Activated CD4-positive, alpha-beta memory T cell treated with anti-CD3 and anti-CD28 coated beads, Interleukin-2, amount 10 ng/mL, durations not matched to agents 7 days and 5 days (primary cell): ENCODE results near the gene ZDHHC3. TPM values are rescaled to one million over a fixed set of nuclear protein-coding genes. Genes with fewer than 3 reads are reported as not detected.

Experiments
- CTCF ChIA-PET: fragments of 350-600 bp; sonication (Branson Sonifier 250); formaldehyde crosslinking; loops from one replicate; lab custom pipeline; 2021; ENCODE audit warnings: antibody characterized with exemption, inconsistent platforms; lab: Charles Lee
- POLR2A ChIA-PET: fragments of 350-600 bp; sonication (Branson Sonifier 250); formaldehyde crosslinking; loops from one replicate; lab custom pipeline; 2021; ENCODE audit warnings: antibody characterized with exemption; lab: Charles Lee
- DNase-seq: peaks from one replicate; pipeline ENCODE4 v3.0.0-alpha.2; 2020
- H3K27ac Mint-ChIP-seq: one replicate; pipeline ENCODE4 v1.8.0; 2021; ENCODE audit warnings: mild to moderate bottlenecking, mixed read lengths
- H3K27me3 Mint-ChIP-seq: one replicate; pipeline ENCODE4 v1.8.0; 2021; ENCODE audit warnings: mixed read lengths
- H3K36me3 Mint-ChIP-seq: one replicate; pipeline ENCODE4 v1.8.0; 2021; ENCODE audit warnings: low read depth, mixed read lengths
- H3K4me1 Mint-ChIP-seq: one replicate; pipeline ENCODE4 v1.8.0; 2021; ENCODE audit warnings: mixed read lengths
- H3K4me3 Mint-ChIP-seq: one replicate; pipeline ENCODE4 v1.8.0; 2021; ENCODE audit warnings: mild to moderate bottlenecking, mixed read lengths
- H3K9me3 Mint-ChIP-seq: one replicate; pipeline ENCODE4 v1.8.0; 2021; ENCODE audit warnings: mixed read lengths
- total RNA-seq, 2 experiments: library from RNA; stranded (reverse); gene quantifications; one replicate each; pipeline ENCODE4 v1.2.3, GENCODE V29; 2021

The ZDHHC3 gene
- total RNA-seq, 2 experiments from 2014 or later = 46.6 to 51.6 TPM

- ChIA-PET CTCF (interaction anchor here (1.1 to 1.4 kb wide), 3 partner anchors 21 to 200 kb away, joined by 3 to 5 read pairs (median 3); no protein-coding TSS in a partner anchor), POLR2A (no interaction called here)
- Mint-ChIP-seq H3K27me3 (no peaks in the 10 kb centered on the region), H3K36me3 (peaks cover 64% of the 10 kb centered on the region), H3K27ac (no peak overlapping the region), H3K9me3 (peaks cover 6% of the 10 kb centered on the region), H3K4me1 (peaks cover 62% of the 10 kb centered on the region), H3K4me3 (no peak overlapping the region)
- DNase-seq = no peak
These were observed 32.1 kb upstream of the ZDHHC3 start for GRCh38 chr3:45008117-45008516.

DNA sequence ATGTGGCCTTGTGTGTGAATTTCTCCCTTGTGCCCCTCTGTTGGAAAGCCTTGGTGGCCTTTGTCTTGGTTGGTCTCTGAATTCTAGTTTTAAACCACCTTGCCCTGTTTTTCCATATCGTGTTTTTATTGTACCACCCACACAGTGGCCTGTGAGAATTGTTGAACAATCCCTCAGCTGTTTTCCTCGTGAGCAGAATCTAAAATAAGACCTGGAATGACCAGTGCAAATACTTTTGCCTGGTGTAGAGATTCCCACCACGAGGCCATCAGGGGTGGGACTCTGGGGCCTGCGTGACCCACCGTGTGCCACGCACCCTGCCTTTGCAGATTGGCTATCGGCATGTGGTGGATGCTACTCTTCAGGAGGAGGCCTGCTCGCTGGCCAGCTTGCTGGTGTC lies 31.1 kb upstream of the ZDHHC3 start:
- H3K36me3 Mint-ChIP-seq = peaks cover 60% of the 10 kb centered on the region

GRCh38 chr3:45003859-45004258 lies 27.9 kb upstream of the ZDHHC3 start:
- Mint-ChIP-seq H3K4me1 (peaks cover 39% of the 10 kb centered on the region), H3K4me3 (no peak overlapping the region), H3K36me3 (peaks cover 67% of the 10 kb centered on the region), H3K27me3 (no peaks in the 10 kb centered on the region), H3K9me3 (peaks cover 6% of the 10 kb centered on the region), H3K27ac (no peak overlapping the region)
- DNase-seq = no peak
- ChIA-PET POLR2A (interaction anchor here (0.6 to 1.5 kb wide), 3 partner anchors 8 to 305 kb away, joined by 3 to 5 read pairs (median 4); no protein-coding TSS in a partner anchor), CTCF (interaction anchor here (0.7 to 2.7 kb wide), 2 partner anchors 11 to 505 kb away, joined by 3 to 16 read pairs; no protein-coding TSS in a partner anchor)

More for the DNA sequence above, 31.1 kb upstream of the ZDHHC3 start:
- Mint-ChIP-seq H3K27ac (peak overlapping the region; percentile 28), H3K9me3 (peaks cover 6% of the 10 kb centered on the region), H3K27me3 (no peaks in the 10 kb centered on the region), H3K4me1 (peaks cover 53% of the 10 kb centered on the region), H3K4me3 (no peak overlapping the region)
- ChIA-PET POLR2A (no interaction called here), CTCF (no interaction called here)
- DNase-seq = no peak

DNA sequence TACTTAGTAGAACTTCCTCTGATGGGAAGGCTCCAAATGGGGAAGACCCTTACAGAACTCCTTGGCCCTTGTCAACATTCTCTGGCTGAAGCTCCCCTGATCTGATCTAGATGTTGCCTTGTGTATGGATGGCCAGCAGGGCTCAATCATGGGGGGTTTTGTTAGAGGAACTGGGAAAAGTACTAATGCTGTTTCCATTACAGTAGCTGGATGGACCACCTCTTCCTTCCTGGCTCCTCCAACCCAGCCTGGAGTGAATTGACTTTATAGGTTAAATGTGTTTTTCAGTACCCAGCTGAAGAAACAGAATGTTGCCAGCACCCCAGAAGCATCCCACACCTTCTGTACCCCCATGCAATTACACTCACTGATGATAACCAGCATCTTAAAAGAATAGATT lies 27.4 kb upstream of the ZDHHC3 start:
- ChIA-PET POLR2A (interaction anchor here (1.0 to 1.5 kb wide), 2 partner anchors 9 to 25 kb away, joined by 4 to 5 read pairs; no protein-coding TSS in a partner anchor), CTCF (interaction anchor here (2.7 kb wide), 1 partner anchor 10 kb away, joined by 16 read pairs; no protein-coding TSS in a partner anchor)
- H3K9me3 Mint-ChIP-seq = peaks cover 6% of the 10 kb centered on the region
- no peak for DNase-seq
- no peak overlapping the region for H3K4me3 Mint-ChIP-seq
- peaks cover 67% of the 10 kb centered on the region for H3K36me3 Mint-ChIP-seq
- peaks cover 39% of the 10 kb centered on the region for H3K4me1 Mint-ChIP-seq
- no peak overlapping the region for H3K27ac Mint-ChIP-seq
- H3K27me3 Mint-ChIP-seq = no peaks in the 10 kb centered on the region

- H3K9me3 Mint-ChIP-seq = peaks cover 6% of the 10 kb centered on the region
- H3K4me1 Mint-ChIP-seq = peaks cover 34% of the 10 kb centered on the region
- POLR2A ChIA-PET = interaction anchor here (1.2 to 1.5 kb wide), 2 partner anchors 9 to 25 kb away, joined by 4 to 5 read pairs; no protein-coding TSS in a partner anchor
- no peak overlapping the region for H3K4me3 Mint-ChIP-seq
- no peak for DNase-seq
- H3K27me3 Mint-ChIP-seq = no peaks in the 10 kb centered on the region
- peaks cover 66% of the 10 kb centered on the region for H3K36me3 Mint-ChIP-seq
- H3K27ac Mint-ChIP-seq = peak overlapping the region; percentile 3
- CTCF ChIA-PET = interaction anchor here (2.7 kb wide), 1 partner anchor 10 kb away, joined by 16 read pairs; no protein-coding TSS in a partner anchor
These were observed 26.7 kb upstream of the ZDHHC3 start for GRCh38 chr3:45002720-45003119.

GRCh38 chr3:45002139-45002660 lies 26.2 kb upstream of the ZDHHC3 start:
- no peak overlapping the region for H3K4me3 Mint-ChIP-seq
- H3K4me1 Mint-ChIP-seq = peaks cover 32% of the 10 kb centered on the region
- ChIA-PET POLR2A (interaction anchor here (1.2 kb wide), 1 partner anchor 9 kb away, joined by 4 read pairs; no protein-coding TSS in a partner anchor), CTCF (interaction anchor here (1.7 to 2.7 kb wide), 2 partner anchors 9 to 10 kb away, joined by 9 to 16 read pairs; no protein-coding TSS in a partner anchor)
- H3K27ac Mint-ChIP-seq = peak overlapping the region; percentile 3
- peaks cover 69% of the 10 kb centered on the region for H3K36me3 Mint-ChIP-seq
- DNase-seq = no peak
- H3K9me3 Mint-ChIP-seq = peaks cover 6% of the 10 kb centered on the region
- H3K27me3 Mint-ChIP-seq = no peaks in the 10 kb centered on the region

DNA sequence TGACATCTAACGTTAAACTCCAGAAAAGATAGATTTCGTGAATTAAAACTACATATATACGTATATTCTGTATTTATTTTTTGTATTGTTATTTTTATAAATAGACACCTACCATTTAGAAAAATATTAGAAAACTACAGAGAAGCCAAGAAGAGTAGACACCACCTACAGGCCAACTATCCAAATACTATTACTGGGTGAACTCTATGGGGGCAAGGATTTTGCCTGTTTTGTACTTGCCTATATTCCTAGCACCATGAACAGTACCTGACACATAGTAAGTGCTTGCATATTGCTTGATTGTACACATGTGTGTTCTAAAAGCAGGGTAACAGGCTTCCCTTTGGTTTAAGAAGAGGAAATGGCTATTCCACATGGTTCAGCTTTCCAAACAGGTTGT lies 25.8 kb upstream of the ZDHHC3 start:
- Mint-ChIP-seq H3K9me3 (peaks cover 6% of the 10 kb centered on the region), H3K27me3 (no peaks in the 10 kb centered on the region), H3K4me3 (no peak overlapping the region), H3K36me3 (peaks cover 68% of the 10 kb centered on the region), H3K27ac (no peak overlapping the region), H3K4me1 (peaks cover 28% of the 10 kb centered on the region)
- ChIA-PET CTCF (interaction anchor here (1.1 to 1.7 kb wide), 4 partner anchors 9 to 116 kb away, joined by 4 to 9 read pairs (median 6); no protein-coding TSS in a partner anchor), POLR2A (interaction anchor here (0.7 kb wide), 1 partner anchor 562 kb away, joined by 3 read pairs; no protein-coding TSS in a partner anchor)
- no peak for DNase-seq

DNA sequence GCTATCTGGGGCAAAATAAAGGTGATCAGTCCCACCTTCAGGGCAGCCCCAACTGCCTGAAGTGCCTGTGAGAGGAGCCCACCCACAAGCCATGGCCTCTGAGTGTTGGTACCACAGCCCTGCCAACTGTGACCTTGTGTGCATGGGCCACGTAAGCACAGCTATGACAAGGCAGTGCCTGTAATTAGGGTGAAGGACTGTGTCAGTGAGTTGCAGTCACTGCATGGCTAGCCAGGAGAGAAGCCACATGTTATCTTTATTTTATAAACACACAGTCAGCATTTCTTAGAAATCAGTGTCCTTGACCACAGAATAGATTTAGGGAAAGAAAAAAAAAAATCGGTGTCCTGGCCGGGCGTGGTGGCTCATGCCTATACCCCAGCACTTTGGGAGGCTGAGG lies 24.8 kb upstream of the ZDHHC3 start:
- H3K36me3 Mint-ChIP-seq = peaks cover 70% of the 10 kb centered on the region
- CTCF ChIA-PET = interaction anchor here (1.1 to 1.7 kb wide), 4 partner anchors 9 to 117 kb away, joined by 4 to 9 read pairs (median 6); no protein-coding TSS in a partner anchor
- H3K9me3 Mint-ChIP-seq = peaks cover 6% of the 10 kb centered on the region
- H3K4me3 Mint-ChIP-seq = no peak overlapping the region
- no peak for DNase-seq
- H3K27ac Mint-ChIP-seq = no peak overlapping the region
- POLR2A ChIA-PET = interaction anchor here (0.5 to 0.9 kb wide), 3 partner anchors 12 to 561 kb away, joined by 3 read pairs; no protein-coding TSS in a partner anchor
- peaks cover 31% of the 10 kb centered on the region for H3K4me1 Mint-ChIP-seq
- H3K27me3 Mint-ChIP-seq = no peaks in the 10 kb centered on the region

GRCh38 chr3:44999782-45000181 lies 23.8 kb upstream of the ZDHHC3 start:
- ChIA-PET POLR2A (interaction anchor here (0.9 kb wide), 1 partner anchor 13 kb away, joined by 3 read pairs; no protein-coding TSS in a partner anchor), CTCF (interaction anchor here (1.3 kb wide), 1 partner anchor 85 kb away, joined by 3 read pairs; no protein-coding TSS in a partner anchor)
- Mint-ChIP-seq H3K27me3 (no peaks in the 10 kb centered on the region), H3K36me3 (peaks cover 64% of the 10 kb centered on the region), H3K4me3 (no peak overlapping the region), H3K4me1 (peaks cover 24% of the 10 kb centered on the region), H3K27ac (no peak overlapping the region), H3K9me3 (peaks cover 2% of the 10 kb centered on the region)
- DNase-seq = no peak

DNA sequence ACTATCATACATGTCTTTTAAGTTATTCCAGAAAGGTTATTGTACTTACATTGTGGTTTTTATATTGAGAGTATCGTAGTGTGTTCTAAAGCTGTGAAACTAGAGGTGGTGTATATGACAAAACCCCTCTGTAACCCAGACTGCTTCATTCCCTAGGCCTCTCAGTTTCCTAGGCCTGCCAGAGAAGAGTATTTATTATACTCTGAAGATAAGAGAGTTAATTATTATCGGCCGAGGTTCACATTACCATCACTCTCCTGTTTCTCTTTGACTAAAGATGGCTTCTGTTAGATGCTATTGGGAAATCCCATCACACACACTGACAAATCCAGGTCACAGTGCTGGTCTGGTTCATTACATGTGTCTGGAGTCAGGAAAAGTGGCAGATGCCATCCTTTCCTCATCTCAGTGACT lies 20.6 kb upstream of the ZDHHC3 start:
- ChIA-PET CTCF (interaction anchor here (1.1 to 1.3 kb wide), 2 partner anchors 9 to 41 kb away, joined by 3 read pairs; no protein-coding TSS in a partner anchor), POLR2A (interaction anchor here (2.3 kb wide), 1 partner anchor 9 kb away, joined by 7 read pairs; no protein-coding TSS in a partner anchor)
- DNase-seq = no peak
- Mint-ChIP-seq H3K27me3 (no peaks in the 10 kb centered on the region), H3K4me1 (peaks cover 28% of the 10 kb centered on the region), H3K4me3 (no peak overlapping the region), H3K9me3 (no peaks in the 10 kb centered on the region), H3K27ac (no peak overlapping the region), H3K36me3 (peaks cover 62% of the 10 kb centered on the region)

GRCh38 chr3:44995142-44995770 lies 19.3 kb upstream of the ZDHHC3 start:
- no peak overlapping the region for H3K4me3 Mint-ChIP-seq
- no peak overlapping the region for H3K27ac Mint-ChIP-seq
- H3K36me3 Mint-ChIP-seq = peaks cover 63% of the 10 kb centered on the region
- peaks cover 25% of the 10 kb centered on the region for H3K4me1 Mint-ChIP-seq
- ChIA-PET POLR2A (interaction anchor here (2.3 kb wide), 1 partner anchor 10 kb away, joined by 7 read pairs; no protein-coding TSS in a partner anchor), CTCF (interaction anchor here (0.6 to 1.3 kb wide), 2 partner anchors 42 to 71 kb away, joined by 3 read pairs; no protein-coding TSS in a partner anchor)
- no peaks in the 10 kb centered on the region for H3K9me3 Mint-ChIP-seq
- DNase-seq = no peak
- no peaks in the 10 kb centered on the region for H3K27me3 Mint-ChIP-seq

GRCh38 chr3:44993471-44994205 lies 17.7 kb upstream of the ZDHHC3 start:
- Mint-ChIP-seq H3K9me3 (no peaks in the 10 kb centered on the region), H3K4me3 (no peak overlapping the region), H3K36me3 (peaks cover 59% of the 10 kb centered on the region), H3K4me1 (peaks cover 25% of the 10 kb centered on the region), H3K27me3 (no peaks in the 10 kb centered on the region), H3K27ac (no peak overlapping the region)
- POLR2A ChIA-PET = interaction anchor here (0.9 to 2.3 kb wide), 6 partner anchors 9 to 43 kb away, joined by 3 to 6 read pairs (median 3); partner anchors contain the start of genes EXOSC7 and ZDHHC3
- DNase-seq = no peak
- CTCF ChIA-PET = interaction anchor here (0.6 to 4.6 kb wide), 9 partner anchors 9 to 666 kb away, joined by 3 to 33 read pairs (median 4); partner anchors contain the start of genes EXOSC7 and ZDHHC3
